IMR-90 (cell line): ENCODE results near the gene RTN1. TPM values are rescaled to one million over a fixed set of nuclear protein-coding genes. Genes with fewer than 3 reads are reported as not detected.

Source experiments
- ATAC-seq: fragments of 200-7000 bp; cut with Tn5 transposase; 2 replicates; pipeline ENCODE4 v1.9.1; 2020; ENCODE audit warnings: low read depth, mild to moderate bottlenecking, moderate library complexity
- BruUV-seq: library from RNA; stranded (reverse); fragments of 400-500 nt; replicated peaks from 2 replicates; lab custom pipeline; 2021; lab: Mats Ljungman, UMichigan
- CTCF ChIA-PET: fragments of 300-600 bp; formaldehyde crosslinking; extraction: SDS; loops from one replicate; lab custom pipeline; 2021; ENCODE audit warnings: antibody characterized with exemption; lab: Yijun Ruan, JAX
- POLR2A ChIA-PET: fragments of 300-600 bp; sonication (Branson Sonifier 250); formaldehyde crosslinking; loops from one replicate; lab custom pipeline; 2022; ENCODE audit warnings: antibody characterized with exemption; ENCODE audit not compliant: unreplicated experiment; lab: Charles Lee
- DNase-seq: peaks from one replicate; pipeline ENCODE4 v3.0.0; 2013
- H2AFZ ChIP-seq: replicated peaks from 2 replicates; pipeline ENCODE3; 2013; ENCODE audit warnings: low read length, mild to moderate bottlenecking; ENCODE audit not compliant: poor library complexity
- H2AK5ac ChIP-seq: 2 replicates; pipeline ENCODE4 v1.6.1; 2013; ENCODE audit warnings: low read depth, low read length, inconsistent platforms
- H2AK9ac ChIP-seq: replicated peaks from 2 replicates; pipeline ENCODE3; 2013; ENCODE audit warnings: mild to moderate bottlenecking, low read depth, low read length, moderate library complexity; ENCODE audit not compliant: poor library complexity
- H2BK120ac ChIP-seq: 2 replicates; pipeline ENCODE4 v1.6.1; 2013; ENCODE audit warnings: low read depth, low read length, inconsistent platforms
- H2BK15ac ChIP-seq: 3 replicates; pipeline ENCODE4 v1.6.1; 2013; ENCODE audit warnings: low read depth, low read length, inconsistent platforms
- H2BK20ac ChIP-seq: 2 replicates; pipeline ENCODE4 v1.6.1; 2013; ENCODE audit warnings: low read depth, mild to moderate bottlenecking, inconsistent platforms, low read length, moderate library complexity
- H2BK5ac ChIP-seq: 2 replicates; pipeline ENCODE4 v1.6.1; 2013; ENCODE audit warnings: mild to moderate bottlenecking, low read depth, low read length, inconsistent platforms; ENCODE audit not compliant: poor library complexity, severe bottlenecking
- H3K14ac ChIP-seq: replicated peaks from 2 replicates; pipeline ENCODE4 v1.6.1; 2013; ENCODE audit warnings: low read depth, low read length, inconsistent platforms
- H3K18ac ChIP-seq: 2 replicates; pipeline ENCODE4 v1.6.1; 2013; ENCODE audit warnings: low read depth, low read length, control low read depth
- H3K23ac ChIP-seq: 2 replicates; pipeline ENCODE4 v1.6.1; 2013; ENCODE audit warnings: low read depth, low read length, inconsistent platforms
- H3K27ac ChIP-seq: 2 replicates; pipeline ENCODE4 v1.5.1; 2013; ENCODE audit warnings: mild to moderate bottlenecking, control low read depth, low read length; ENCODE audit not compliant: insufficient read depth
- H3K27me3 ChIP-seq: 2 replicates; pipeline ENCODE4 v1.6.1; 2013; ENCODE audit warnings: low read length; ENCODE audit not compliant: control insufficient read depth, insufficient read depth
- H3K36me3 ChIP-seq: 2 replicates; pipeline ENCODE4 v1.6.1; 2013; ENCODE audit warnings: low read length, mixed read lengths; ENCODE audit not compliant: control insufficient read depth, insufficient read depth
- H3K4ac ChIP-seq: 2 replicates; pipeline ENCODE4 v1.6.1; 2013; ENCODE audit warnings: low read depth, low read length, inconsistent platforms
- H3K4me1 ChIP-seq: 2 replicates; pipeline ENCODE4 v1.6.1; 2013; ENCODE audit warnings: low read length, mixed read lengths; ENCODE audit not compliant: control insufficient read depth, insufficient read depth
- H3K4me2 ChIP-seq: 2 replicates; pipeline ENCODE4 v1.6.1; 2013; ENCODE audit warnings: low read depth, mild to moderate bottlenecking, control low read depth, low read length, moderate library complexity
- H3K4me3 ChIP-seq: 2 replicates; pipeline ENCODE4 v1.5.1; 2013; ENCODE audit warnings: low read depth, mild to moderate bottlenecking, control low read depth, low read length, moderate library complexity; ENCODE audit not compliant: insufficient read depth
- H3K56ac ChIP-seq: 2 replicates; pipeline ENCODE4 v1.6.1; 2013; ENCODE audit warnings: low read length, inconsistent platforms; ENCODE audit not compliant: insufficient read depth; ENCODE audit errors: extremely low read depth
- H3K79me1 ChIP-seq, 2 experiments: 2 replicates each; pipeline ENCODE4 v1.6.1; 2013; ENCODE audit warnings: low read length in 2 of 2, inconsistent platforms in 1 of 2, low read depth in 1 of 2
- H3K9ac ChIP-seq: 2 replicates; pipeline ENCODE4 v1.6.1; 2013; ENCODE audit warnings: low read depth, low read length, control low read depth
- H3K9me1 ChIP-seq: 2 replicates; pipeline ENCODE4 v1.6.1; 2013; ENCODE audit warnings: low read length, inconsistent platforms; ENCODE audit not compliant: insufficient read depth
- H3K9me3 ChIP-seq: 2 replicates; pipeline ENCODE4 v1.6.1; 2013; ENCODE audit warnings: low read length; ENCODE audit not compliant: control insufficient read depth, insufficient read depth
- H4K20me1 ChIP-seq: 2 replicates; pipeline ENCODE4 v1.6.1; 2013; ENCODE audit warnings: low read length, inconsistent platforms; ENCODE audit not compliant: insufficient read depth
- H4K5ac ChIP-seq: 2 replicates; pipeline ENCODE4 v1.6.1; 2013; ENCODE audit warnings: mild to moderate bottlenecking, low read depth, low read length, control low read depth
- H4K8ac ChIP-seq, 2 experiments: 2 replicates each; pipeline ENCODE4 v1.6.1; 2013; ENCODE audit warnings: low read depth in 2 of 2, low read length in 2 of 2, control low read depth in 1 of 2, inconsistent platforms in 1 of 2
- H4K91ac ChIP-seq: 2 replicates; pipeline ENCODE4 v1.6.1; 2013; ENCODE audit warnings: low read depth, low read length, inconsistent platforms; ENCODE audit not compliant: insufficient read depth
- CEBPB ChIP-seq: IDR thresholded peaks from 2 replicates; pipeline ENCODE4 v1.6.1; 2012; ENCODE audit warnings: low read depth, low read length, improper control_type of control experiment
- CHD1 ChIP-seq: IDR thresholded peaks from 2 replicates; pipeline ENCODE4 v1.6.1; 2012; ENCODE audit warnings: low read depth, low read length, improper control_type of control experiment
- FOS ChIP-seq: fragments of 150-350 bp; IDR thresholded peaks from 2 replicates; pipeline ENCODE4 v1.6.1; 2016; ENCODE audit warnings: low read depth, low read length
- MAFK ChIP-seq: IDR thresholded peaks from 2 replicates; pipeline ENCODE4 v1.6.1; 2012; ENCODE audit warnings: low read depth, low read length, improper control_type of control experiment
- POLR2A ChIP-seq: IDR thresholded peaks from 2 replicates; pipeline ENCODE4 v1.6.1; 2012; ENCODE audit warnings: mild to moderate bottlenecking, low read depth, low read length
- dilution Hi-C: fragments of 300-500 bp; cut with HindIII; formaldehyde crosslinking; loops from one replicate; pipeline ENCODE4 v1.14.3; 2018; ENCODE audit warnings: low sequenced_read_pairs; ENCODE audit not compliant: unreplicated experiment
- in situ Hi-C: fragments of 300-500 bp; cut with MboI; formaldehyde crosslinking; loops from 3 replicates; pipeline ENCODE4 v1.14.3; 2019; ENCODE audit warnings: low sequenced_read_pairs, inconsistent platforms, mixed read lengths
- intact Hi-C: fragments of 100-400 bp; cut with micrococcal nuclease; formaldehyde crosslinking; loops from 2 replicates; pipeline ENCODE4 v1.10.0; 2022
- polyA plus RNA-seq, 3 experiments: library from polyadenylated mRNA; depleted of rRNA; stranded (reverse); fragments of >200 nt; gene quantifications; 2 replicates each; pipeline ENCODE4 v1.2.3, GENCODE V29; 2012; ENCODE audit warnings: low replicate concordance in 1 of 3
- total RNA-seq: library from RNA; depleted of rRNA; stranded (reverse); fragments of >200 nt; gene quantifications from 2 replicates; pipeline ENCODE4 v1.2.3, GENCODE V29; 2012

RTN1 gene
- total and polyA plus RNA-seq, 2 of the 4 experiments (the other 2 are of a cell fraction), result 0.18 to 0.46 TPM

DNA sequence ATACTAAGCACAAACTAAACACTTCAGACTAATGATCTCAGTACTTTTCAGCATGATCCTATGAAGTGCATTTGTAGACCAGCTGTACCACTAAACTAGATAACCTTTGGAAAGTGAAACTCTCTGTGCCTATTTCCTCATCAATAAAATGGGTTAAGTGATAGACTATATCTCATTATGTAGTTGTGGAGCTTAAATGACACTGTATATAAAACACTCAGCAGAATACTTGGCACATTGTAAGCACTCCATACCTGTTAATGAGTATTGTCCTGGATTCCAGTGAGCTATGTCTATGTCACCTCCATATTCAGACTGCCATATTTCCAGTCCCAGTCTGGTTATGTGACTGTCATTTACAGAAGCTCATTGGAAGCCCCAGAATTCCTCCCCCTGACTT, 44.4 kb downstream of the RTN1 start:
- ATAC-seq, result no peak
- no peak overlapping the region for H2BK20ac ChIP-seq
- no peaks in the 10 kb centered on the region for H3K4me1 ChIP-seq
- H3K27me3 ChIP-seq, result no peaks in the 10 kb centered on the region
- H3K9me1 ChIP-seq, result no peaks in the 10 kb centered on the region
- H2BK5ac ChIP-seq, result no peak overlapping the region
- CTCF ChIA-PET, result no interaction called here
- H4K8ac ChIP-seq, result no peak overlapping the region
- intact Hi-C loops, result no loop called here
- H4K5ac ChIP-seq, result no peak overlapping the region
- no peak overlapping the region for H3K4me3 ChIP-seq
- H2AFZ ChIP-seq, result no peak overlapping the region
- H3K14ac ChIP-seq, result no peak overlapping the region
- H2BK15ac ChIP-seq, result no peak overlapping the region
- no peak overlapping the region for H3K27ac ChIP-seq
- H4K20me1 ChIP-seq, result no peaks in the 10 kb centered on the region
- no peak for TF ChIP-seq POLR2A
- no peak for TF ChIP-seq FOS
- TF ChIP-seq CEBPB, result no peak
- no peak for TF ChIP-seq MAFK
- TF ChIP-seq CHD1, result no peak
- no peak overlapping the region for H2BK120ac ChIP-seq
- H2AK5ac ChIP-seq, result no peak overlapping the region
- no peak overlapping the region for H2AK9ac ChIP-seq
- H3K36me3 ChIP-seq, result no peaks in the 10 kb centered on the region
- H3K9ac ChIP-seq, result no peak overlapping the region
- no peak overlapping the region for H3K18ac ChIP-seq
- H3K79me1 ChIP-seq, result no peaks in the 10 kb centered on the region
- H3K56ac ChIP-seq, result no peak overlapping the region
- in situ Hi-C loops, result no loop called here
- DNase-seq, result no peak
- H3K4me2 ChIP-seq, result no peak overlapping the region
- no peaks in the 10 kb centered on the region for H3K9me3 ChIP-seq
- dilution Hi-C loops, result no loop called here
- no TSS peak for BruUV-seq
- no peak overlapping the region for H4K91ac ChIP-seq
- no peak overlapping the region for H3K4ac ChIP-seq
- no peak overlapping the region for H3K23ac ChIP-seq
- POLR2A ChIA-PET, result no interaction called here
